Dermis blood vessel endothelial cell (primary cell): ENCODE data around the gene LCT. TPM values are rescaled to one million over a fixed set of nuclear protein-coding genes. Genes with fewer than 3 reads are reported as not detected.
"Not testable (repeated sequence)": the region's sequence is repeated elsewhere in the genome, so short reads cannot be mapped to it uniquely, and the experiment has no call there.

Experiments used
- DNase-seq: peaks from one replicate; pipeline ENCODE4 v3.0.0; 2010
- total RNA-seq: library from RNA; depleted of rRNA; stranded (reverse); fragments of >200 nt; gene quantifications from 2 replicates; pipeline ENCODE4 v1.2.3, GENCODE V29; 2014

LCT gene
- total RNA-seq: under 0.01 TPM in 1 of 2 replicates, not detected in the other

GRCh38 chr2:135836596-135837270 is at the start of gene LCT:
TSS of gene LCT (minus strand) at chr2:135837184. CDS start at chr2:135837169, 15 bp downstream.
- no peak for DNase-seq

- DNase-seq: no peak
Measured at GRCh38 chr2:135885709-135886108, 48.7 kb upstream of the LCT start.

- DNase-seq: no peak
Measured at GRCh38 chr2:135882415-135882814, 45.4 kb upstream of the LCT start.

GRCh38 chr2:135876770-135877169 is 39.8 kb upstream of the LCT start:
- not testable (repeated sequence) for DNase-seq

GRCh38 chr2:135876066-135876711 is 39.2 kb upstream of the LCT start, which contains the start of gene MCM6:
TSS of gene MCM6 (minus strand) at chr2:135876443. CDS start at chr2:135876365, 78 bp downstream.
- peak; percentile 99 for DNase-seq

- DNase-seq: peak; percentile 56
Measured at GRCh38 chr2:135875491-135876065, 38.6 kb upstream of the LCT start.

GRCh38 chr2:135874777-135875365 is 37.9 kb upstream of the LCT start:
- no peak for DNase-seq

GRCh38 chr2:135870571-135870970 is 33.6 kb upstream of the LCT start:
- DNase-seq: no peak

- no peak for DNase-seq
Measured at GRCh38 chr2:135863233-135863632, 26.2 kb upstream of the LCT start.

GRCh38 chr2:135862718-135863117 is 25.7 kb upstream of the LCT start:
- no peak for DNase-seq

- DNase-seq: no peak
Measured at GRCh38 chr2:135853401-135853800, 16.4 kb upstream of the LCT start.

GRCh38 chr2:135851858-135852257 is 14.9 kb upstream of the LCT start:
- DNase-seq: no peak

GRCh38 chr2:135850892-135851668 is 14.1 kb upstream of the LCT start:
- no peak for DNase-seq

GRCh38 chr2:135849087-135849486 is 12.1 kb upstream of the LCT start:
- DNase-seq: no peak

GRCh38 chr2:135845997-135846396 is 9.0 kb upstream of the LCT start:
- no peak for DNase-seq

GRCh38 chr2:135845257-135845656 is 8.3 kb upstream of the LCT start:
- DNase-seq: no peak

GRCh38 chr2:135844301-135844895 is 7.4 kb upstream of the LCT start:
- DNase-seq: no peak

GRCh38 chr2:135843671-135844070 is 6.7 kb upstream of the LCT start:
- no peak for DNase-seq

GRCh38 chr2:135840601-135841000 is 3.6 kb upstream of the LCT start:
- DNase-seq: peak; percentile 55

- DNase-seq: peak; percentile 84
Measured at GRCh38 chr2:135839713-135840112, 2.7 kb upstream of the LCT start.

GRCh38 chr2:135838502-135838901 is 1.5 kb upstream of the LCT start:
- no peak for DNase-seq

- DNase-seq: no peak
Measured at GRCh38 chr2:135832891-135833290, 4.1 kb downstream of the LCT start.
